ENCODE results near the gene MYH11.

DNA sequence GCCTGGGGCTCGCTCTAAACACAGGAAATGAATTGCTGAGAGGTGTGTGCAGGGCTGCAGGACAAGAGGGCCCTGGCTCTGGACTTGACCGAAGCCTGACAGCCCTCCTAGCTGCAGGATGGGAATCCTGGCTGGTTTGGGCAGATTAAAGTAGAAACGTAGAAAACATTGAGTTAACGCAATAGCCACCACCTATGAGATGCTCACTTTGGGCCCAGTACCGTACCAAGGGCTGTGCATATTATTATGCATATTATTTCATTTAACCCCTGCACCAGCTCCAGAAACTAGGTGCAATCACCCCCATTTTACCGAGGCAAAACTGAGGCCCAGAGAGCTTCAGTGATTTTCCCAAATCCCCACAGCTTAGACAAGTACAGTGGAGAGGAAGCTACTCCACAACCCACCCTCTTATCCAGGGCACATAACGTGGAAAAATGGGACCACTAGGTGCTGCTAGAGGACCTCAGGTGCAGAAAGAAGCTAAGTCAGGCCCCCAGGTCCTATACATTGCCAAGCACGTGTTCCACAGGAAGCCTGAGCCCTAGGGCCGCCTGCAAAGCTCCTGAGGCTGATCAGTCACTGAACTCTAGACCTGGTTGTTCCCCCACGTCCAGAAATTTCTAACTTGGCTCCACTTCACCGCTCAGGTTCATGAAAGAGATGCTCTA is 79.2 kb downstream of the MYH11 start:
- TF ChIP-seq, protein P1, sequence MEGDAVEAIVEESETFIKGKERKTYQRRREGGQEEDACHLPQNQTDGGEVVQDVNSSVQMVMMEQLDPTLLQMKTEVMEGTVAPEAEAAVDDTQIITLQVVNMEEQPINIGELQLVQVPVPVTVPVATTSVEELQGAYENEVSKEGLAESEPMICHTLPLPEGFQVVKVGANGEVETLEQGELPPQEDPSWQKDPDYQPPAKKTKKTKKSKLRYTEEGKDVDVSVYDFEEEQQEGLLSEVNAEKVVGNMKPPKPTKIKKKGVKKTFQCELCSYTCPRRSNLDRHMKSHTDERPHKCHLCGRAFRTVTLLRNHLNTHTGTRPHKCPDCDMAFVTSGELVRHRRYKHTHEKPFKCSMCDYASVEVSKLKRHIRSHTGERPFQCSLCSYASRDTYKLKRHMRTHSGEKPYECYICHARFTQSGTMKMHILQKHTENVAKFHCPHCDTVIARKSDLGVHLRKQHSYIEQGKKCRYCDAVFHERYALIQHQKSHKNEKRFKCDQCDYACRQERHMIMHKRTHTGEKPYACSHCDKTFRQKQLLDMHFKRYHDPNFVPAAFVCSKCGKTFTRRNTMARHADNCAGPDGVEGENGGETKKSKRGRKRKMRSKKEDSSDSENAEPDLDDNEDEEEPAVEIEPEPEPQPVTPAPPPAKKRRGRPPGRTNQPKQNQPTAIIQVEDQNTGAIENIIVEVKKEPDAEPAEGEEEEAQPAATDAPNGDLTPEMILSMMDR (IDR thresholded peaks at IDR 0.05) = peak in 3 of 6 experiments; percentile 4 to 27 (median 26)
- no peak for TF ChIP-seq POLR2A (IDR thresholded peaks at IDR 0.05)

Measured in thyroid gland (tissue), 4 donors.